ENCODE results near the gene ZYX.
"Not testable (repeated sequence)": the region's sequence is repeated elsewhere in the genome, so short reads cannot be mapped to it uniquely, and the experiment has no call there.

Gene ZYX

DNA sequence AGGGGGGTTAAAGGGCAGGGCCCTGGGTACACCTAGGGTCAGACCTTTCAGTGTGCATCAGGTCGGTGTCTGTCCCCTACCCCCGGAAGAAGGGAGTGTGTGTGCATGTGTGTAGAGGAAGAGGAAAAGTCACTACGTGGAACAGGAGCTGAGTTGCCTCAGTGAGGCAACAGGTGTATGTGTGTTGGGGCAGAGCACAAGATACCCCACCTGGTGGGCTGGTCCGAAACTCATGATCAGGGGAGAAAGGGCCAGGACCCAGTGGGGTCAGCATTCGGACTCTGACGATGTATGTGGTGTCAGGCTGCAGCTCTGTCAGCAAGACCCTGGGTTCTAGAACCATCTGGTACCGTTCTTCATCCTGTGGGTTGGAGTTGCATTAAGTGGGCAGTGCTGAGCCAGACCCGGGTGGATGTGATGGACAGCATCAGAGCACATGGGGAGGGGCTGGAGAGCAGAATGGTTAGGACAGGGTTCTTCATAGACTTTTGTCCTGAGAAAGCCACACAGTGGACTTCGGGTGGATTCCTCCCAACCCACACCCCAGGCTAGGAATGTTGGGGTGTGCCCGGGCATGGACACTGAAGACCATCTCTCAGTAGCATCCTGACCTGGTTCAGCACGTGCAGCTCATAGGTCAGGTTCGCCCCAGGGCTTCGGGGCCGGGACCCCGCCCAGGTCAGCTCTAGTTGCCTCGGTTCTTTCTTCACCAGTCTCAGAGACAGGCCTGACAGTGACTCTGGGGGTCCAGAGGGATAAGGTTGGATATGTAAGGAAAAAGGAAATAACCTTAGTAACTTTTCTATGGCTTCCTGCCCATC is 16.8 kb downstream of the ZYX start:
- no peak for DNase-seq (ENCODE audit: low spot score)
- in situ Hi-C loops (cut with MboI; ENCODE audit: low sequenced_read_pairs, unreplicated experiment), result no loop called here
- TF ChIP-seq, protein P1, sequence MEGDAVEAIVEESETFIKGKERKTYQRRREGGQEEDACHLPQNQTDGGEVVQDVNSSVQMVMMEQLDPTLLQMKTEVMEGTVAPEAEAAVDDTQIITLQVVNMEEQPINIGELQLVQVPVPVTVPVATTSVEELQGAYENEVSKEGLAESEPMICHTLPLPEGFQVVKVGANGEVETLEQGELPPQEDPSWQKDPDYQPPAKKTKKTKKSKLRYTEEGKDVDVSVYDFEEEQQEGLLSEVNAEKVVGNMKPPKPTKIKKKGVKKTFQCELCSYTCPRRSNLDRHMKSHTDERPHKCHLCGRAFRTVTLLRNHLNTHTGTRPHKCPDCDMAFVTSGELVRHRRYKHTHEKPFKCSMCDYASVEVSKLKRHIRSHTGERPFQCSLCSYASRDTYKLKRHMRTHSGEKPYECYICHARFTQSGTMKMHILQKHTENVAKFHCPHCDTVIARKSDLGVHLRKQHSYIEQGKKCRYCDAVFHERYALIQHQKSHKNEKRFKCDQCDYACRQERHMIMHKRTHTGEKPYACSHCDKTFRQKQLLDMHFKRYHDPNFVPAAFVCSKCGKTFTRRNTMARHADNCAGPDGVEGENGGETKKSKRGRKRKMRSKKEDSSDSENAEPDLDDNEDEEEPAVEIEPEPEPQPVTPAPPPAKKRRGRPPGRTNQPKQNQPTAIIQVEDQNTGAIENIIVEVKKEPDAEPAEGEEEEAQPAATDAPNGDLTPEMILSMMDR (IDR thresholded peaks at IDR 0.05; ENCODE audit: borderline replicate concordance, control extremely low read depth, extremely low read depth, insufficient read depth, missing control alignments), result no peak

DNA sequence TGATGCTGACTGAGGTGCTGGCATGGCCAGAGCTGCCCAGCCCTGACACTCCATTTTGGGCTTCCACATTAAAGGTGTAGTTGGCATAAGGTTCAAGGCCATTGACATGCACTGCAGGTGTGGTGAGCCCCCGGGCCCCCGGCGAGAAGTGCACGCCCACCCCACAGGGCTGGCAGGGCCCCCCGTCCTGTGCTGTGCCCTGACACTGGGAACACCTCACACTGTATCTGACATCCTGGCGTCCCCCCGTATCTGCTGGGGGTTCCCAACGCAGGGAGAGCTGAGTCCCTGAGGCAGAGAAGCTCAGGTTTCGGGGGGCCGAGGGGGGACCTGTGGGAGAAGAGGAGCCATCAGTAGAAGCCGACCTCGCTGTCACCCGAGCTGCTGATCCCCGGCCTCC is 17.5 kb downstream of the ZYX start:
- no peak for DNase-seq (ENCODE audit: low spot score)
- in situ Hi-C loops (cut with MboI; ENCODE audit: low sequenced_read_pairs, unreplicated experiment), result no loop called here
- TF ChIP-seq, protein P1 (IDR thresholded peaks at IDR 0.05; ENCODE audit: borderline replicate concordance, control extremely low read depth, extremely low read depth, insufficient read depth, missing control alignments), result no peak

DNA sequence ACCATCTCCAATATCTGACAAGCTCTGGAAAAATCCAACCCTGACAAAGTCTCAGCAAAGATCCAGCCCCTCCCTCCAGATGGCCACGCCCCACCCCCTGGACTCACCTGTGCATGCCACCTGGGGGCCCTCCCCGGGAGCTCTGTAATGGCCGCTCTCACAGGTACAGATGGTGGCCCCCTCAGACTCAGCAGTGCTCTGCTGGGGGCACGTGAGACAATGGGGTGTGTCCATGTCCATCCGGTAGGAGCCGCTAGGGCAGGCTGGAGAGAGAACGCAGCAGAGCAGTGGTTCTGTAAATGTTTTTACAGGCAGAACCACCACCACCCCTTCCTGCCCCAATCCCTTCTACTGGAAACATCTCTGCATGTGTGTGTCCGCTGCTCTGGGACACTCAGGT is 18.0 kb downstream of the ZYX start:
- in situ Hi-C loops (cut with MboI; ENCODE audit: low sequenced_read_pairs, unreplicated experiment), result no loop called here
- TF ChIP-seq, protein P1 (IDR thresholded peaks at IDR 0.05; ENCODE audit: borderline replicate concordance, control extremely low read depth, extremely low read depth, insufficient read depth, missing control alignments), result no peak
- no peak for DNase-seq (ENCODE audit: low spot score)

DNA sequence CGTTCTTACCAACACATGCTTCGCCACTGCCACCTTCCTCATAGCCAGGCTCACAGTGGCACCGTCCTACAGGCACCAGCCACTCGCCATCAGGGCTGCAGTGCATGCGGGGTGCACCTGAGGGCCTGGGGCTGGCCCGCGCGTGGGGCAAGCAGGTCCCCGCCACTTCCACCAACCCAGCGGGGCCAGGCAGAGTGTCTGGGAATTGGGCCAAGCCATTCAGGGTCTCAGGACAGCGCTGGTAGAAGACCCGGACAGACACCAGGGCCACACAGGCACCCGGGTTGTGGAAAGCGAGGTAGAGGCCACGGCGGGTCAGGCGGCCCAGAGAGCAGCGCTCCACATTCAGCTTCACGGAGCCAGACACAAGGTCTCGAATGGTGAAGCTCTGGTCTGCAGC is 18.5 kb downstream of the ZYX start:
- no peak for DNase-seq (ENCODE audit: low spot score)
- in situ Hi-C loops (cut with MboI; ENCODE audit: low sequenced_read_pairs, unreplicated experiment), result loop anchor here (25.0 kb wide), 1 partner anchor 162 kb away; no protein-coding TSS in a partner anchor
- TF ChIP-seq, protein P1 (IDR thresholded peaks at IDR 0.05; ENCODE audit: borderline replicate concordance, control extremely low read depth, extremely low read depth, insufficient read depth, missing control alignments), result no peak

DNA sequence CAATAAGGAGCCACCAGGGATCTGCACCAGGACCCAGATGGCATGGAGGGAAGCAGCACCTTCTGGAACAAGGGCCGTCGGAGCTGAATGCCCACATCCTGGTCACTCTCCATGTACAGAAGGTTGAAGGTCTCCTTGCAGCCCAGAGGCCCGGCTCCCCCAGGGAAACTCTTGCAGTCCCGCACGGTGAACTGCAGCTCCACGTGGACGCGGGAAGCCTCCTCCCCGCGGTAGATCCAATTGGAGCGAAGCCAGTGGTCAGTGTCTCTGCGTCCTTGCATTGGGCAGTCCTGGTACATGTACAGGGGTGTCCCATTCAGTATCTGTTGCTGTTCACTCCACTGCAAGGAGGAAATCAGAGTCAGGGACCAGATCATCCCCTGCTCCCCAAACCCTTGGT is 20.1 kb downstream of the ZYX start:
- in situ Hi-C loops (cut with MboI; ENCODE audit: low sequenced_read_pairs, unreplicated experiment), result loop anchor here (25.0 kb wide), 1 partner anchor 164 kb away; no protein-coding TSS in a partner anchor
- TF ChIP-seq, protein P1 (IDR thresholded peaks at IDR 0.05; ENCODE audit: borderline replicate concordance, control extremely low read depth, extremely low read depth, insufficient read depth, missing control alignments), result no peak
- DNase-seq (ENCODE audit: low spot score), result no peak

DNA sequence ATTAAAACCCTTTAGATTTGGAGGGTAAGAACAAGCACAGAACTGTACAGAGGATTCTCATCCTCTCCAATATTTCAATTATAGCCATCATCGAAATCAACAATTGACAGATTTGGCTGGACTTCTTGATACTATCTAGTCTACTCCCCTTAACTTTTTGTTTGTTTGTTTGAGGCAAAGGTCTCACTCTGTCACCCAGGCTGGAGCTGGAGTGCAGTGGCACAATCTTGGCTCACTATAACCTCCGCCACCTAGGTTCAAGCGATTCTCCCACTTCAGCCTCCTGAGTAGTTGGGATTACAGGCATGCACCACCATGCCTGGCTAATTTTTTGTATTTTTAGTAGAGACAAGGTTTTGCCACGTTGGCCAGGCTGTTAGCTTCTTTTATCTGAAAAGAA is 21.1 kb downstream of the ZYX start:
- not testable (repeated sequence) for DNase-seq (ENCODE audit: low spot score)
- in situ Hi-C loops (cut with MboI; ENCODE audit: low sequenced_read_pairs, unreplicated experiment), result loop anchor here (25.0 kb wide), 1 partner anchor 165 kb away; no protein-coding TSS in a partner anchor

All from GM13976 (cell line).